Measurements from ENCODE around the gene PRKCZ.
A peak's percentile ranks its signal among the peaks of the same experiment; 100 is the strongest.
"Not testable (repeated sequence)": the region's sequence is repeated elsewhere in the genome, so short reads cannot be mapped to it uniquely, and the experiment has no call there.

The PRKCZ gene

DNA sequence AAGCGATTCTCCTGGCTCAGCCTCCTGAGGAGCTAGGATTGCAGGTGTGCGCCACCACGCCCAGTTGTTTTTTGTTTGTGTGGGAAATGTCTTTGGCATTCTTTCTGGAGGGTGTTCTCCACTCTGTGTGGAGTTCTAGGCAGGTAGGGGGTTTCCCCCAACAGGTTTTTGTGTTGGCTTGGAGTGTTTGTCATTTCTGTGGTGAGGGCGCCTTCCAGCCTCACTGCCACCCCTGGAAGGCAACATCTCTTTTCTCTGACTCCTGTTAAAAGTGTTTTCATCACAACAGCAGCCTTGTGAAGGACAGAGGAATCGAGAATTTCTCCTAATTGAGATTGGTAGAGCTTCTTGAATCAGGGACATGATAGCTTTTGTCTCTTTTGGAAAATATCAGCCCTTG lies 69.7 kb downstream of the PRKCZ start:
- no peak for DNase-seq (ENCODE audit: low read depth in 2 of 2)

DNA sequence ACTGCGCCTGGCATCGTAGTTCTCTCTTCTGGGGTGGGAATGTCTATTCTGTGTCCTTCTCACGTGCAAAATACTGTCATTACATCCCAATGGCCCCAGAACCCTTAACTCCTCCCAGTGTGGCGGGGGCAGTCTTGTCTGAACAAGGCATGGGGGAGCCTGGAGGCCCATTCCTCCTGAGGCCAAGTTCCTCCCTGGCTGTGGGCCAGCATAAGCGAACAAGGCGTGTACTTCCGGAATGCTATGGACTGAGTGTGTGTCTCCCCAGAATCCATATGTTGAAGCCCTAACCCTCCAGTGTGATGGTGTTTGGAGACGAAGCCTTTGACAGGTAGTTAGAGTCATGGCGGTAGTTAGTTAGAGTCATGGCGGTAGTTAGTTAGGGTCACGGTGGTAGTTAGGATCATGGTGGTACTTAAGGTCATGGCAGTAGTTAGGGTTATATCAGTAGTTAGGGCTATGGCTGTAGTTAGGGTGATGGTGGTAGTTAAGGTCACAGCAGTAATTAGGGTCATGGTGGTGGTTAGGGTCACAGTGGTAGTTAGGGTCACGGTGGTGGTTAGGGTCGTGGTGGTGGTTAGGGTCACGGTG lies 71.0 kb downstream of the PRKCZ start:
- no peak for DNase-seq (ENCODE audit: low read depth in 2 of 2)

DNA sequence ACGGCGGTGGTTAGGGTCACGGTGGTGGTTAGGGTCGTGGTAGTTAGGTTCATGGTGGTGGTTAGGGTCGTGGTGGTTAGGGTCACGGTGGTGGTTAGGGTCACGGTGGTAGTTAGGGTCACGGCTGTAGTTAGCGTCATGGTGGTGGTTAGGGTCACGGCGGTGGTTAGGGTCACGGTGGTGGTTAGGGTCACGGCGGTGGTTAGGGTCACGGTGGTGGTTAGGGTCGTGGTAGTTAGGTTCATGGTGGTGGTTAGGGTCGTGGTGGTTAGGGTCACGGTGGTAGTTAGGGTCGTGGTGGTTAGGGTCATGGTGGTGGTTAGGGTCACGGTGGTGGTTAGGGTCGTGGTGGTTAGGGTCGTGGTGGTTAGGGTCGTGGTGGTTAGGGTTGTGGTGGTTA lies 71.6 kb downstream of the PRKCZ start:
- DNase-seq (ENCODE audit: low read depth in 2 of 2), result not testable (repeated sequence)

DNA sequence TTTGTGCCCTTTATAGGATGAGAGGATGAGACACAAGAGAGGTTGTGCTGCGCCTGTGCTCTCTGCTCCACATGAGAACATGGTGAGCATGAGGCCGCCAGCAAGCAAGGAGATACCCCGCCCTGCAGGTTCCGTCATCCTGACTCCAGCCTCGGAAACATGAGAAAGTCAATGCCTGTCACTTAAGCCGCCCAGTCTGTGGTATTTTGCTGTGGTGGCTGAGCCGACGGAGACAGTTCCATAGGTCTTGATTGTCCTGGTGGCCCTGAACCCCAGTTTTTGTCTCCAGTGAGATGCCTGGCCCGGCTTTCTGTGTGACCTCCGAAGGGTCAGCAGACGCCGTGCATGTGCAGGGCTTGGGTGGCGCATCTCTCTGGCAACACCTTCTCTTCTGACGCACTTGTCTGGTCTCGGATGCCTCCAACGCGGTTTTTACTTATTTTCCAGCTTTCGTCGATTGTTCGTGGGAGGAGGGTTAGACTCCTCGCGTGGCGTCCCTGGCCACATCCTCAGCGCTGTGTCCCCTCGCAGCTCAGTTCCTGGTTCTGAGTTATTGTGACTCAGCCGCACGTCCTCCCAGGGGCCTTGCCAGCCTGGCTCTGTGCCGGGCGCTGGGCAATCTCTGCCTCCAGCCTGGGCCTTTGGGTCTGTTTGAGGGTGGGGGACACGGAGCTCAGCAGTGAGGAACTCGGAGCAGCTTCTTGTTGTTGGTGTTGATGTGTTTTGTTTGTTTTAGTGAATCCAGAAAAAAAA lies 74.4 kb downstream of the PRKCZ start:
- DNase-seq (ENCODE audit: low read depth in 2 of 2), result no peak

DNA sequence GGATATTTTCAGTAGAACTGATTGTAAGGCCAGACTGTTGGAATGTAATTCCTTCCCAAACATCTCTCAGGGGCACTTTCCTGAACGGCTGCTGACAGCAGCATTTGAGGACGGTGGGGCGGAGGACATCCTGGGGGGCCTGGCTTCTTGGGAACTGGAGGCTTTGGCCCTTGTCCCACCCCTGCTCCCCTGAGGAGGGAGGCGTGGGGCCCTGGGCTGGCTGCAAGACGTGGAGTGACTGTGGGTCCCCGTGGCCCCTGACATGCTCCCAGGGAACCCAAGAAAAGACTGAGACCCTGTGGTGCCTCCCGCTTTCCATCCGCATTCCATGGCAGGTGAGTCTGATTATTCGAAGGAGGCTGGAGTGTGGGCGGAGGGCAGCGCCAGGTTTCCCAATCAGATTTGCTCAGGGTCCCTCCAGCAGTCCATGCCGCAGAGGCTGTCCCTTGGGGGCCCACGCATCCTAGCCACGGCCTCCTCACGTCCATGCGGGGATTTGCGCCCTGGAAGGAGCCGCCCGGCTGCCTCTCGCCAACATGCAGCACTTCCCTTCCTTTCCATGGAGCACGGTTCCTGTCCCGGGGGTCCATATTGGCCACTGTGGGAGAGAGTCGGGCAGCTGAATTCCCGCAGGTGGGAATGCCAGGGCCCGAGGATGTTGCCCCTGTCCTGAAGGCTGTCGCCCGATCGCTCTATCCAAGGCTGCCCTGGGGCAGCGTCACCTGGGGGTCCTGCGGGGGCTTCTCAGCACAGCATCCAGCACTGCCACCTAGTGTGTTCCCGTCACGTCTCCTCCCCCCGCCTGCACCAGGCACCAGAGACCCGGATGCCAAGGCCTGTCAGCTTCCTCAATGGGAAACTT lies 75.4 kb downstream of the PRKCZ start:
- no peak for DNase-seq (ENCODE audit: low read depth in 2 of 2)

DNA sequence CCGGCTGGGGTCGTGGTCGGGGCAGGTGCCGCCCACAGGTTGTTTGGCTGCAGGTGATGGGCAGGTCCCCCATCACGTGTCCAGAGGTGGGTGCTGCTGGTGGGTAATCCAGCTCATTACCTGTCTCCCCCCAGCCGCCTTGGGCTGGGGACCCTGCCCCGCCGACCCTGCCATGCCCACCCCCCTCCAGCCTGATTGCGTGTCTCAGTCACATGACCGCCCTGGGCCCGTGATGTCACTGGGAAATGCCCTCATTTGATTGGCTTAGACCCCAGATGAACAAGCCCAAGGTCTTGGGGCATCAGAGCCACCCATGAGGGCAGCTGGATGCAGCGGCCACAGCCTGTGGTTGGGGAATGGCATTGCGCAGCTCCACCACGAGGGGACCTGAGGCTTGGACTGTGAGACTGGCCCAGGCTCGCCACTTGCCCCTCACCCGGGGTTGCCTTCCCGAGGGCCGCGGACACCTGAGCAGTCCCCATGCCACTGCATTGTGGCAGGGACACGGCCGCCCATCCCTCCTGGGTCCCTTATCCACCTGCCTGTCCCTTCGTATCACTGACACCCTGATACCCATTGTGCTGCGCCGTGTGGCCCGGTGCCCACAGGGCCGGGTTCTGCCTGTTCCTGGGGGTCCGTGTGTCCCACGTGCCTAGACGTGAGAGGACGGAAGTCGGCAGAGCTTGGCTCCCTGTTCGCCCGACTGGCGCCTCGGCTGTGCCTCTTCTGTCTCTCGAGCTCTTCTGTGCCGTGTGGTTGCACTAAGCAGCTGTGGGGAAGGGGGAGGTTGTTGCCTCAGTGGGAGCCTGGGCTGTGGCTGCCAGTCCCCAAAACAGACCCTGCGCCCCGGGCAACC lies 76.3 kb downstream of the PRKCZ start:
- DNase-seq (ENCODE audit: low read depth in 2 of 2), result no peak

DNA sequence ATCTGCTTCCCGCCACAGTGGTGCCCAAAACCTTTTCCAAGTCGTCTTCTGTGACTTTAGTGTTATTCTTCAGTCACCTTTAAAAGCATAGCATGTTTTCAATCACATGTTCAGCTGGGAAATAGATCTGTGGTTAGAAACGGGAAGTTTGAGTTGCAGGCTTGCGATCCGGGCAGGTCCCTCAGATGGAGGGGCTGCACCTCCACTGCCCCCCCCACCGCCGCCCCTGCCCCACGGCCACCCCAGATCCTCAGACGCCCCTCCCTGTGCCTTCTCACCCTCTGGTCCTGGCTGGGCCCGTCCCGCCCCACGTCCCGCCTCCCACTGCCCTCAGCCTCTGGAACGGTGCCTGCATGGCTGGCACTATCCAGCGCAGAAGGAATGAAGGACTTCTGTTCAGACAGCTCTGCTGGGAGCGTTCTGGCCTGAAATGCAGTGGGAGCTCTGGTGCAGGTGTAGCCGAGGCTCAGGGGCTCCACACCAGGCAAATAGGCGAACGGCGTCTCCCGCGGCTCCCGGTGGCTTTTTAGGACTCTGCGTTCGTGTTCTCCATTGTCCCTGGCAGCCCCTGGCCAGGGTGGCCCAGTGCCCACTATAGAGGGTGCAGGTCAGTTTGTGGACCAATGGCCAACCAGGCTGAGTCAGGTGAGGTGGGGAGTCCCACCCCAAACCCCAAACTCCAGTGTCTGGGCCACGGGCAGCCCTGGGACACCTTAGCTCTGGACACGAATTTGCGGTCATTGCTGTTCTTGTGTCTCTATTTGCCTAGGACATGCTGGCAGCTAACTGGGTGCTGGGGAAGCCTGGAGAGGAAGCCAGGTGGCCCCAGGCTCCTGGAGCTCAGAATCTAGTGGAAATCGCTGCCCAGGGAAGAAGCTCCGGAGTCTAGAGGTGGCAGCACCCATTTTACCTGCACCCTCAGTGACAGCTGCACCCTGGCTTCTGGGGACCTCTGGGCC lies 77.3 kb downstream of the PRKCZ start:
- DNase-seq (ENCODE audit: low read depth in 2 of 2), result no peak

DNA sequence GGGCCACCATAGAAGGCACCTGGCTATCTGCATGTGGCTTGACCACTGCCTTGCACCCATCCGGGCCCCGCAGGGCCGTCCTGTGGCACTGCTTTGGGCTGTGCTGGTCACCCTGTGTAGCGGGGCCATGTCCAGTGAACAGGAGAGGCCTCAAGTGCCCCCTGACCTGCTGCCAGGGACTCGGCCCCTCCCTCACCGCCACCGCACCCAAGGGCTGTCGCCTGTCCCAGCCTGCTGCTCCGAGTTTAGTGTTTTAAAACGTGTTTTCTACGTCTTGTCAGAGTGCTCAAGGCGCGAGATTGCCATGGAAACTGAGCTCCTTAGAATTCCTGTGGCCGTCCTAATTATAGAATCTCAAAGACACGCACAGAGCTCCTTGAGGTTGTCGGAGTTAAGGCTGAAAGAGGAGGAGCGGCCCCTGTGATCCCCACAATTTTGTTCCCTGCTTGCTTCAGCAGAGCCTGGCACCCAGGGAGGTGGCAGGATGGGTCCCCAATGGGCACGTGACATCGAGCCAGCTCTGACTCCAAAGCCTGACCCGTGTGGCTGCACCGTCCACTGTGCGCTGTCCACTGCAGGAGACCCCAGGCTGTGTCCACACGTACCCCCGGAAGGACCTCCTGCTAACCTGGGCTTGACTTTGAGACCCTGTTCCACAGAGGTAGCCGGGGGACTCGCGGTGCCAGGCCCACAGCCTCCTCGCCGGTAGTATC lies 78.1 kb downstream of the PRKCZ start:
- no peak for DNase-seq (ENCODE audit: low read depth in 2 of 2)

DNA sequence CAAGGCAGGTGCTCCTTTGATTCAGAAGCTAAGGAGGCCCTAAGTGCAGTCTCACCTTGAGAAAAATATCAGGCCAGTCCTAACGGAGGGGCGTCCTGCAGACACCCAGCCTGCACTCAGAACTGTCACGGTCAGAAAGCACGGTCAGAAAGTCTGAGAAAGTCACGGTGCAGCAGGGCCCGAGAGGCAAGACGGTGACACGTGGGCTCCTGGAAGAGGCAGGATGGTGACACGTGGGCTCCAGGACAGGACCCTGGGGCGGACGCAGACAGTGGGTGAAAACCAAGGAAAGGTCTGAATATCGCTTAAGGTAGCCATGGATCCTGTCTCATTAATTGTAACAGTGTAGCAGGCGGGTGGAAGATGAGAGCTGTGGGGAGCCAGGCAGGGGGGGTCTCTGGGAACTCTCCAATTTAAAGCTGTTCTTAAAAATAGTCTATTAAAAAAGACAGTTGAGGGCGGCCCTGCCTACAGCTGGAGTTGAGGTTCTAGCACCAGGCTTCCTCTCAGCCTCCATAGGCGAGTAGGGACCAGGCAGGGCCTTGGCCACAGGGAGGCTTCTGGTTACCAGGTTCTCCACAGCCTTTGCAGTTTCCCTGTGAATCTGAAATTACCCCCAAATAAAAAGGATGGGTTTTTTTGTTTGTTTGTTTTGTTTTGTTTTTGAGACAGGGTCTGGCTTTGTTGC lies 79.2 kb downstream of the PRKCZ start:
- no peak for DNase-seq (ENCODE audit: low read depth in 2 of 2)

DNA sequence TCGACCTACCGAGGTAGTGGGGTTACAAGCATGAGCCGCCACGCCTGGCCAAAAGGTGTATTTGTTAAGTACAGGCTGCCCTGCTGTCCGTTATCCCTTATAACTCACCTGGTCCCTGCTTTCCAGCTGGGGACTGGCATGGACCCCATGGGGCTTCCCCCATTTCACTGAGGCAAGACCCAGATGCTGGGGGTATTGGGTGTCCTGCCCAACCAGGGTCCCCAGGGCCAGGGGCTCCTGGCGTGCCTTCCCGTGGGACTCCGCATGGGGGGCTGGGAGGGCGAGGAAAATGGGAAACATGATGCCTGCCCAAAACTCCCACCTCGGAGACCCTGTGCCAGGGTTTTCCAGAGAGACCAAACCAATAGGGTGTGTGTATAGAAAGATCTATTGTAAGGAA lies 79.9 kb downstream of the PRKCZ start:
- no peak for DNase-seq (ENCODE audit: low read depth in 2 of 2)

DNA sequence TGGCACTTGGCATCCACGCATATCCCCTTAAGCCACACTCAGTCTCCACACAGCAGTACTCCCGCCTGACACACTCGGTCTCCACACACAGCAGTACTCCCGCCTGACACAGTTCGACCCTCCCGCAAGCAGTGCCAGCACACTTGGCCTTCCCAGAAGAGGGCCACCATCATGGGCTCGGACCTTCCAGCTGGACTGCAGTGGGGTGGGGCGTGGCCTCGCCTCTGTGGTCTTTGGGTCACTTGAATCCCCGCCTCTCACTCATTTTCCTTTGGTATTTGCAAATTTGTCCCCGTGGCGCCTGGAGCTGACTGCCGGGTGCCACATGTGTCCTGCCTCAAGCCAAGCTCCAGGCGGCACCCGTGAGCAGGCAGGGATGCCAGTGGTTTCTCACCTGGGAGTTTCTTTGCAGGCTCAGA lies 80.7 kb downstream of the PRKCZ start:
- DNase-seq (ENCODE audit: low read depth in 2 of 2), result no peak

DNA sequence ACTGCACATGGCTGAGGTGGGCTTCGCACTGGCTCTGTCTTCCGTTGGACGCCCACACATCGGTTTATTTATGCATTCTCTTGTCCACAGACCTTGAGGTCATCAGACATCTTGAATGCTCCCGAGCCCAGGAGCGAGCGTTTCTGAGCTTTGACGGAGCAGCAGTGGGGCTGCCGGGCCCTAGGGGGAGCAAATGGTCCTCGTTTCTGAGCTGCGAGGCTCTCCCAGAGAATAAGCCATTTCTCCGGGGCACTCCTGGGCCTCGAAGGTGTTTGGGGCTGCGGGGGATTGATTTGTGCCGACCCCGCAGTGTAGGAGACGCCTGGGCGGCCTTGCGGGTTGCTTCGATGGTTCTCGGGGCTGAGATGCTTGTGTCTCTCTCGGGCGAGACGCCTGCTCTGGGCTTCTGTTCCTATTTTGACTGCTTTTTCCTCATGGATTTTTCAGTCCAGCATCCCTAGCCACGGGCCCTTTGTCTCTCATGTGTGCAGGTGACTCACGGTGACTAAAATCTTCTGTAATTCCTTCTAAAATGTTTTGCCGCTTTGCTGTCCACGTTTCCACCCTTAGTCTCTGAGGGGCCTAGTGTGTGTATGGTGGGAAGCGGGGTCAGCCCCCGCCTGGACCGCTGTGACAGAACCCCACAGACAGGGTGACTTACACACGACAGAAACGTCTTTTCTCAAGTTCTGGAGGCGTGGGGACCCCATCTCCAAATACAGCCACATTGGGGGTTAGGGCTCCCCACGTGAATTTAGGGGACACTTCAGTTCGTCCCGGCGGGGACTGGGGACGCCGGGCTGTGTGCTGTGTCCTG lies 82.2 kb downstream of the PRKCZ start:
- DNase-seq (ENCODE audit: low read depth in 2 of 2), result no peak

DNA sequence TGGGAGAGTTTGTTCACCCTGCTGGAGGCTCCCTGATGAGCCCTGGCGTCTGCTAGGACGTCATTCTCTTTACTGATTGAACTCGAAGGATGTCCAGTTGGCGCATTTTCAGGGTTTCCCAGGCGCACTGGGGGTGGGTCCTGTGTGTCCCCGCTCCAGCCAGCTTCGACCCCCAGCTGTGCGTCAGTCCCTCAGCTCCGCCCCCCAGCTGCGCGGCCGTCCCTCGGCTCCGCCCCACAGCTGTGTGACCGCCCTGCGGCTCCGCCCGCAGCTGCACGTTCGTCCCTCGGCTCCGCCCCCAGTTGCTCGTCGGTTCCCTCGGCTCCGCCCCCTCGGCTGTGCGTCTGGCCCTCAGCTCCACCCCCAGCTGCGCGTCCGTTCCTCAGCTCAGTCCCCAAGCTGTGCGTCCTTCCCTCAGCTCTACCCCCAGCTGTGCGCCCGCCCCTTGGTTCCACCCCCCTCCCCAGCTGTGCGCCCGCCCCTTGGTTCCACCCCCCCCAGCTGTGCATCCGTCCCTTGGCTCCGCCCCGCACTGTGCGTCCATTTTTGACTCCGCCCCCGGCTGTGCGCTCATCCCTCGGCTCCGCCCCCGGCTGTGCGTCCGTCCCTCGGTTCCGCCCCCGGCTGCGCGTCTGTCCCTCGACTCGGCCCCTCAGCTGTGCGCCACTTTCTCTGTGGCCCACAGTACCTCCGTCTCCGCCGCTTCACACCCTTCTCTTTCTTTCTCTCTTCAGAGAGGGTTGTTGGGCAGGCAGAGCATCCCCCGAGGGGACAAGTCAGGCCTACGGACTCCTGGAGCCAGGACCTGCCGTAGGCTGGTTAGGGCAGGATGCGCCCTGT lies 83.0 kb downstream of the PRKCZ start:
- DNase-seq (ENCODE audit: low read depth in 2 of 2), result peak; percentile 88 to 95

DNA sequence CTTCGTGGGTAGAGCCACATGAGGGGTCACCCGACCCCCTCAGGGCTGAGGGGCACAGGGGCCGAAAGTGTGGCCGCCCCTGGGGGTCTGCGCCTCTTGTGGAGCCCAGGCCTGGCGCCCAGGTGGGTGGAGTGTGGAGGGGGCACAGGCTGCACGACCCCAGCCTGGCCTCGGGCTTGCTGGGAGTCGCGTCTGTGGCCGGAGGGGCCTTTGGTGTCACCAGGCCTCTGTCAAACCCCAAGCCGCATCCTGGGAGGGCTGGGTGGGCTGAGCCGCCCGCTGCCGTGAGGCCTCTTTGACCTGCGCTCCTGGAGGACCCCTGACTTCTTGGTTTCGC lies 83.6 kb downstream of the PRKCZ start:
- DNase-seq (ENCODE audit: low read depth in 2 of 2), result no peak

DNA sequence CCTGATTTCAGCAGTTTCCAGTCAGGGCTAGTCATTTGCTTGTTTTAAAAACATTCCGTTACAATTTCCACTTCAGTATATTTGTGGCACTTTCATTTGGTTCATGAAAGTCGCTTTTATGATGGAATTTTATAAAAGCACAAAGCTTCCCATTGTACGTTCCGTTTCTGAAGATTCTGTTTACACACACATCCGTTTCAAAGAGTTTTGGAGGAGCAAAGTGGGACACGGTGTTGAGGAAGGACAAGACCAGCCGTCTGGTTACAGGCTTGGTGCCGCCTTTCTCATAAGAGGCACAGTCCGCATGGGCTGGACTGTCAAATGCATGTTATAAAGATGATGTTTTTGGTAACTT lies 84.0 kb downstream of the PRKCZ start:
- DNase-seq (ENCODE audit: low read depth in 2 of 2), result no peak

DNA sequence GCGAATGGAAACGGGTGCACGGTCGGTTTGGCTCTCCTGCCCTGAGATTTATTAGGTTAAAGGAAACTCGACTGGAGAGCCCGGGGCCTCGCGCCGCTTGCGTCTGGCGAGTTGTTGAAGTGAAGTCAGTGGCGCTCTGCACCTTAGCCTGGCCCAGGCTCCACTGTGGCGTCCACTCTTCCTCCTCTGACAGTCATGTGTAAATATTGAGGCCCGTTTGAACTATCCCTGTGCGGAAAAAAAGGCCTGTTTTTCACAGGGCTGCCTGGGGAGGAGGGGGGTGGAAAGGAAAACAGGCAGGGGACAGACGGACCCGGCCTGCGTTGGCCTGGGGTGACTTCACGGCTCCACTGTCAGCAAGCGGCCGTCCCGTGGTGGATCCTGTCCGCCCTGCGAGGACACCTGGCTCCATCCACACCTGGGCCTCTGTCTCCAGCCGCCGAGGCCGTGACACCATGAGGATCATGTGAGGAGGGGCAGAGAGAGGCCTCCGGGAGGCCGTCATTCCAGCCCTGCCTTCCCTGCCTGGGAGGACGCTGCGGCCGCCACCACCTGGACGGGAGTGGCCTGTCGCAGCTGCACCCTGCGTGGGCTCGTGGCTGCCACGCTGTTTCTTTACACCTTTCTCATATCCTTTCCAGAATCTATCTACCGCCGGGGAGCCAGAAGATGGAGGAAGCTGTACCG lies 84.6 kb downstream of the PRKCZ start:
- DNase-seq (ENCODE audit: low read depth in 2 of 2), result no peak

DNA sequence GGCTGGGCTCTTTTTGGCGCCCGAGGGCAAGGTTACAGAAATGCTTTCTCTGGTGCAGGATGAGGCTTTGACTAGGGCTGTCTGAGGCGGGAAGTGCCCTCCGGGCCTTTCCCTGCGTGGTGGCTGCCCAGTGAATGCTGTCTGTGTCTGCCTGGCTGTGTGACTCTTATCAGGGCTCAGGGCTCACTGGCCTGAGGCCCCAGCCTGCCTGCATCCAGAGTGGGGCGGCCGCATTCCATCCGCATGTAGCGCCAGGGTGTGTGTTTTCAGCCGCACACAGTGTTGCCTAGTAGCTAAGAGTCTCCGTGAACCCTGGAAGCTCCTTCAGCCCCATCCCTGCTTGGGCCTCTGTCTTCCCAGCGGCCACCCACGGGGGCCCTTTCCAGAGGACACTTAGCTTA lies 85.2 kb downstream of the PRKCZ start:
- no peak for DNase-seq (ENCODE audit: low read depth in 2 of 2)

All from stimulated activated CD4-positive, alpha-beta T cell treated with anti-CD3 and anti-CD28 coated beads, Interleukin-12 subunit alpha, Interleukin-12 subunit beta, amount 100 ng/mL, for 24 hours (primary cell).